Astrocyte of the cerebellum (primary cell): ENCODE measurements around the gene FADS3.

ENCODE experiments used
- DNase-seq: peaks from one replicate; pipeline ENCODE4 v3.0.0-alpha.2; 2011; ENCODE audit warnings: low read depth
- H3K4me3 ChIP-seq: 2 replicates; pipeline ENCODE4 v1.5.1; 2011; ENCODE audit warnings: mild to moderate bottlenecking, low read depth, low read length, moderate library complexity
- CTCF ChIP-seq: IDR thresholded peaks from 2 replicates; pipeline ENCODE4 v1.5.1; 2012; ENCODE audit warnings: low read length, low read depth, moderate library complexity, mild to moderate bottlenecking; ENCODE audit errors: missing control alignments
- in situ Hi-C: cut with HindIII; loops from 2 replicates; pipeline ENCODE4 v1.10.0; 2017; ENCODE audit warnings: low sequenced_read_pairs

Gene FADS3

GRCh38 chr11:61875698-61876097 lies 15.6 kb downstream of the FADS3 start:
- H3K4me3 ChIP-seq: no peak overlapping the region
- no peak for TF ChIP-seq CTCF

GRCh38 chr11:61874853-61875252 lies 16.5 kb downstream of the FADS3 start:
- in situ Hi-C loops: no loop called here
- no peak for TF ChIP-seq CTCF
- no peak for DNase-seq
- H3K4me3 ChIP-seq: no peak overlapping the region

More at GRCh38 chr11:61875698-61876097, 15.6 kb downstream of the FADS3 start:
- in situ Hi-C loops: no loop called here
- DNase-seq: no peak

- DNase-seq: no peak
- in situ Hi-C loops: no loop called here
Observed at GRCh38 chr11:61874377-61874809, 17.0 kb downstream of the FADS3 start.

GRCh38 chr11:61873588-61874376 lies 17.6 kb downstream of the FADS3 start:
- in situ Hi-C loops: no loop called here
- TF ChIP-seq CTCF: no peak
- no peak overlapping the region for H3K4me3 ChIP-seq
- no peak for DNase-seq

More at GRCh38 chr11:61874377-61874809, 17.0 kb downstream of the FADS3 start:
- no peak overlapping the region for H3K4me3 ChIP-seq
- no peak for TF ChIP-seq CTCF

- TF ChIP-seq CTCF: no peak
- in situ Hi-C loops: no loop called here
- H3K4me3 ChIP-seq: no peak overlapping the region
- DNase-seq: no peak
Observed at GRCh38 chr11:61872935-61873565, 18.3 kb downstream of the FADS3 start.

GRCh38 chr11:61871158-61871597 lies 20.2 kb downstream of the FADS3 start:
- peak; percentile 89 for TF ChIP-seq CTCF
- in situ Hi-C loops: no loop called here
- peak overlapping the region; percentile 18 for H3K4me3 ChIP-seq
- DNase-seq: peak; percentile 26
